HepG2 (cell line): Measurements from ENCODE around the gene ABHD4. TPM values are rescaled to one million over a fixed set of nuclear protein-coding genes. Genes with fewer than 3 reads are reported as not detected.

Experiments
- ATAC-seq: fragments of 200-7000 bp; cut with Tn5 transposase; 3 replicates; pipeline ENCODE4 v1.9.1; 2020; ENCODE audit warnings: mild to moderate bottlenecking, moderate library complexity
- BruUV-seq: library from RNA; stranded (reverse); fragments of 400-500 nt; replicated peaks from 2 replicates; lab custom pipeline; 2021; lab: Mats Ljungman, UMichigan
- CTCF ChIA-PET: fragments of 300-600 bp; formaldehyde crosslinking; extraction: SDS; loops from one replicate; lab custom pipeline; 2021; ENCODE audit warnings: low total read pairs, inconsistent platforms, low intra/inter-chr PET ratio; lab: Yijun Ruan, JAX
- POLR2A ChIA-PET: fragments of 350-600 bp; sonication (Branson Sonifier 250); formaldehyde crosslinking; loops from one replicate; lab custom pipeline; 2020; ENCODE audit warnings: antibody characterized with exemption, inconsistent platforms; lab: Yijun Ruan, JAX
- DNase-seq: peaks from one replicate; pipeline ENCODE4 v3.0.0-alpha.2; 2015; ENCODE audit warnings: low spot score
- FAIRE-seq: peaks from 3 replicates; lab custom pipeline; 2011; peaks lifted over from hg19 to GRCh38; lab: Jason Lieb, UNC
- H2AFZ ChIP-seq: one replicate; pipeline ENCODE4 v1.6.1; 2011; ENCODE audit warnings: low read length, inconsistent platforms
- H3K27ac ChIP-seq: fragments of 300-600 bp; 3 replicates; pipeline ENCODE4 v1.8.0; 2011; ENCODE audit warnings: mixed run types, mild to moderate bottlenecking, mixed read lengths, low read length, inconsistent platforms; ENCODE audit not compliant: insufficient read depth; ENCODE audit errors: extremely low read length
- H3K27me3 ChIP-seq, 2 experiments: fragments of 200-600 bp in 1 of 2; 2 replicates in 1 of 2; 3 replicates in 1 of 2; pipeline versions ENCODE4 v1.6.0 to v1.8.0; 2011; ENCODE audit warnings: low read length in 2 of 2, mild to moderate bottlenecking in 2 of 2, moderate library complexity in 2 of 2, inconsistent platforms in 1 of 2; ENCODE audit not compliant: insufficient read depth in 2 of 2, control insufficient read depth in 1 of 2
- H3K36me3 ChIP-seq, 2 experiments: fragments of 200-600 bp in 1 of 2; replicated peaks in 1 of 2; 2 replicates in 1 of 2; 3 replicates in 1 of 2; pipeline versions ENCODE4 v1.5.1 to v1.8.0; 2011; ENCODE audit warnings: low read length in 2 of 2, inconsistent platforms in 1 of 2; ENCODE audit not compliant: insufficient read depth in 2 of 2, control insufficient read depth in 1 of 2
- H3K4me1 ChIP-seq: 2 replicates; pipeline ENCODE4 v1.5.1; 2012; ENCODE audit warnings: low read length, inconsistent platforms; ENCODE audit not compliant: insufficient read depth
- H3K4me2 ChIP-seq: 2 replicates; pipeline ENCODE4 v1.6.0; 2011; ENCODE audit warnings: low read depth, low read length, inconsistent platforms
- H3K4me3 ChIP-seq, 3 experiments: fragments of 200-600 bp in 1 of 3; sonication (generic), shearing (Covaris generic) in 1 of 3; replicated peaks in 1 of 3; 2 replicates each; pipeline ENCODE4 v1.5.1; 2011 to 2016; ENCODE audit warnings: low read length in 3 of 3, inconsistent platforms in 2 of 3, low read depth in 2 of 3, mild to moderate bottlenecking in 2 of 3, control low read depth in 1 of 3, mixed read lengths in 1 of 3; ENCODE audit not compliant: insufficient read depth in 1 of 3
- H3K79me2 ChIP-seq: one replicate; pipeline ENCODE4 v1.6.1; 2011; ENCODE audit warnings: low read length, inconsistent platforms; ENCODE audit not compliant: insufficient read depth
- H3K9ac ChIP-seq: 2 replicates; pipeline ENCODE4 v1.6.0; 2011; ENCODE audit warnings: mild to moderate bottlenecking, low read depth, low read length, inconsistent platforms; ENCODE audit not compliant: insufficient read depth
- H3K9me3 ChIP-seq: 2 replicates; pipeline ENCODE4 v1.5.1; 2012; ENCODE audit warnings: mild to moderate bottlenecking, low read length
- H4K20me1 ChIP-seq: 2 replicates; pipeline ENCODE4 v1.6.0; 2011; ENCODE audit warnings: inconsistent platforms, mild to moderate bottlenecking, low read length, moderate library complexity; ENCODE audit not compliant: insufficient read depth
- AKAP8 ChIP-seq: sonication (generic); formaldehyde crosslinking; IDR thresholded peaks from 2 replicates; pipeline ENCODE4 v1.5.1; 2020; ENCODE audit warnings: mild to moderate bottlenecking, missing genetic modification reagents
- CREBL2 ChIP-seq: sonication (generic); formaldehyde crosslinking; IDR thresholded peaks from 2 replicates; pipeline ENCODE4 v1.8.1; 2023; ENCODE audit warnings: missing genetic modification reagents, mild to moderate bottlenecking, borderline replicate concordance
- HNRNPUL1 ChIP-seq: fragments of 200-400 bp; formaldehyde crosslinking; IDR thresholded peaks from 2 replicates; pipeline ENCODE4 v1.6.1; 2017; ENCODE audit warnings: low read depth, mild to moderate bottlenecking, low read length, moderate library complexity
- PTBP1 ChIP-seq: fragments of 200-400 bp; formaldehyde crosslinking; IDR thresholded peaks from 2 replicates; pipeline ENCODE4 v1.6.1; 2018; ENCODE audit warnings: low read length, low read depth; ENCODE audit not compliant: poor library complexity, severe bottlenecking
- STAG1 ChIP-seq: sonication (generic); formaldehyde crosslinking; IDR thresholded peaks from 2 replicates; pipeline ENCODE4 v1.4.0; 2020; ENCODE audit warnings: missing genetic modification reagents
- TEAD2 ChIP-seq: sonication (generic); formaldehyde crosslinking; IDR thresholded peaks from 2 replicates; pipeline ENCODE4 v1.9.0; 2021; ENCODE audit warnings: missing genetic modification reagents
- TOPORS ChIP-seq: sonication (generic); formaldehyde crosslinking; IDR thresholded peaks from 2 replicates; pipeline ENCODE4 v1.8.0; 2023; ENCODE audit warnings: mild to moderate bottlenecking, missing genetic modification reagents
- ZBTB33 ChIP-seq: sonication (generic); formaldehyde crosslinking; IDR thresholded peaks from 2 replicates; pipeline ENCODE4 v1.4.0; 2020; ENCODE audit warnings: missing genetic modification reagents
- ZBTB7B ChIP-seq: sonication (generic); formaldehyde crosslinking; IDR thresholded peaks from 2 replicates; pipeline ENCODE4 v1.4.0; 2020; ENCODE audit warnings: missing genetic modification reagents
- ZGPAT ChIP-seq: IDR thresholded peaks from 2 replicates; pipeline ENCODE4 v1.6.1; 2016; ENCODE audit warnings: mild to moderate bottlenecking
- ZMYM2 ChIP-seq: sonication (generic); formaldehyde crosslinking; IDR thresholded peaks from 2 replicates; pipeline ENCODE4 v1.8.0; 2022; ENCODE audit warnings: mild to moderate bottlenecking, missing genetic modification reagents
- ZNF24 ChIP-seq: fragments of 450-650 bp; IDR thresholded peaks from 2 replicates; pipeline ENCODE4 v1.6.1; 2017; ENCODE audit warnings: antibody characterized with exemption, mild to moderate bottlenecking
- ZNF274 ChIP-seq: sonication (generic); formaldehyde crosslinking; IDR thresholded peaks from 2 replicates; pipeline ENCODE4 v1.5.1; 2020; ENCODE audit warnings: mild to moderate bottlenecking, missing genetic modification reagents
- ZNF292 ChIP-seq: sonication (generic); formaldehyde crosslinking; IDR thresholded peaks from 2 replicates; pipeline ENCODE4 v1.8.1; 2022; ENCODE audit warnings: mild to moderate bottlenecking, low read depth, missing genetic modification reagents, borderline replicate concordance
- ZNF30 ChIP-seq: sonication (generic); formaldehyde crosslinking; IDR thresholded peaks from 2 replicates; pipeline ENCODE4 v1.5.0; 2020; ENCODE audit warnings: mild to moderate bottlenecking, missing genetic modification reagents
- ZNF562 ChIP-seq: sonication (generic); formaldehyde crosslinking; IDR thresholded peaks from 2 replicates; pipeline ENCODE4 v1.8.0; 2022; ENCODE audit warnings: missing genetic modification reagents, borderline replicate concordance
- WGBS: methylation state at CpG from one replicate; pipeline ENCODE4 v1.1.6; 2017; ENCODE audit warnings: low lambda C conversion rate; 5-methylcytosine and 5-hydroxymethylcytosine counted together
- in situ Hi-C: cut with HindIII; loops from 2 replicates; pipeline ENCODE4 v1.10.0; 2017; ENCODE audit warnings: low pct_unique_long_range_greater_than_20kb; ENCODE audit not compliant: extremely low pct_ligation_motif_present
- intact Hi-C: fragments of 100-400 bp; cut with micrococcal nuclease; formaldehyde crosslinking; loops from one replicate; pipeline ENCODE4 v1.10.0; 2022; ENCODE audit not compliant: unreplicated experiment
- polyA plus RNA-seq, 8 experiments: library from polyadenylated mRNA; depleted of rRNA in 3 of 8; stranded (reverse) in 7 of 8; unstranded in 1 of 8; fragments of >200 nt; fragmentation: Illumina TruSeq in 4 of 8; extraction: Trizol in 4 of 8; gene quantifications; 2 replicates each; pipeline versions ENCODE4 v1.2.1 to v1.2.3, GENCODE V29; 2011 to 2016; ENCODE audit warnings: low read depth in 4 of 8, missing spikeins in 1 of 8, mixed read lengths in 1 of 8; ENCODE audit not compliant: insufficient read depth in 1 of 8
- total RNA-seq, 5 experiments: library from RNA; depleted of rRNA; stranded (reverse); fragments of >200 nt; fragmentation: Illumina TruSeq; extraction: Trizol; gene quantifications; 2 replicates each; pipeline ENCODE4 v1.2.3, GENCODE V29; 2016; ENCODE audit warnings: low read depth in 1 of 5

The ABHD4 gene
- total and polyA plus RNA-seq, 2 of the 13 experiments (the other 11 are each of a cell fraction or from before 2014, with no cell fraction given), result 16.1 to 47.5 TPM

GRCh38 chr14:22564463-22564862 lies 33.6 kb upstream of the ABHD4 start:
- no peak for DNase-seq
- in situ Hi-C loops (no loop called here), intact Hi-C loops (no loop called here)
- whole genome bisulfite sequencing, result 90% methylated on average over 1 of the region's 1 CpG
- no peak for FAIRE-seq
- no peak overlapping the region for H2AFZ ChIP-seq
- no peak overlapping the region for H3K4me2 ChIP-seq
- no peaks in the 10 kb centered on the region for H3K9me3 ChIP-seq
- ChIA-PET CTCF (no interaction called here), POLR2A (interaction anchor here (1.0 kb wide), 1 partner anchor 25 kb away, joined by 3 read pairs; the partner anchor contains the start of gene DAD1)
- H3K79me2 ChIP-seq, result peaks cover 18% of the 10 kb centered on the region
- ATAC-seq, result no peak
- H3K36me3 ChIP-seq, result peaks cover 31 to 55% of the 10 kb centered on the region in 2 experiments
- H3K4me3 ChIP-seq, result no peak overlapping the region
- H4K20me1 ChIP-seq, result 0 out of 2 replicates have a peak, but pooled peaks cover 5% of the 10 kb centered on the region
- H3K27ac ChIP-seq, result no peak overlapping the region
- no TSS peak for BruUV-seq
- no peaks in the 10 kb centered on the region for H3K27me3 ChIP-seq
- H3K4me1 ChIP-seq, result peaks cover 35% of the 10 kb centered on the region
- TF ChIP-seq PTBP1 (no peak), ZNF30 (CRISPR knock-in tag) (no peak), ZGPAT (CRISPR knock-in tag) (no peak), TEAD2 (no peak), TOPORS (CRISPR knock-in tag) (no peak), AKAP8 (CRISPR knock-in tag) (no peak), ZNF274 (no peak), ZMYM2 (CRISPR knock-in tag) (no peak), ZNF24 (no peak), ZBTB33 (CRISPR knock-in tag) (no peak), CREBL2 (CRISPR knock-in tag) (no peak), STAG1 (CRISPR knock-in tag) (no peak), ZNF292 (CRISPR knock-in tag) (no peak), ZBTB7B (CRISPR knock-in tag) (no peak), ZNF562 (no peak), HNRNPUL1 (no peak)
- H3K9ac ChIP-seq, result no peak overlapping the region
